NCI-H345 treated with DMSO at 0.1 percent for 48 hours (cell line): Measurements from ENCODE around the gene GIMD1.
"Not testable (repeated sequence)": the region's sequence is repeated elsewhere in the genome, so short reads cannot be mapped to it uniquely, and the experiment has no call there.

Experiments used
- DNase-seq: peaks from one replicate; lab custom pipeline; 2025; ENCODE audit not compliant: unreplicated experiment; lab: John Stamatoyannopoulos, UW

The GIMD1 gene

GRCh38 chr4:106368678-106369077 lies at the start of gene GIMD1:
Gene GIMD1, minus strand, starts transcription at chr4:106368778. Its CDS starts 1,343 bp downstream, at chr4:106367435.
- DNase-seq = no peak

- DNase-seq = no peak
Observed at GRCh38 chr4:106414366-106414765, 45.8 kb upstream of the GIMD1 start.

- DNase-seq = no peak
Observed at GRCh38 chr4:106409901-106410889, 41.6 kb upstream of the GIMD1 start.

- DNase-seq = not testable (repeated sequence)
Observed at GRCh38 chr4:106408004-106408403, 39.4 kb upstream of the GIMD1 start.

GRCh38 chr4:106401157-106401556 lies 32.6 kb upstream of the GIMD1 start:
- DNase-seq = no peak

- not testable (repeated sequence) for DNase-seq
Observed at GRCh38 chr4:106398898-106399297, 30.3 kb upstream of the GIMD1 start.

- no peak for DNase-seq
Observed at GRCh38 chr4:106395582-106395981, 27.0 kb upstream of the GIMD1 start.

- no peak for DNase-seq
Observed at GRCh38 chr4:106385853-106386393, 17.3 kb upstream of the GIMD1 start.

- DNase-seq = no peak
Observed at GRCh38 chr4:106384878-106385277, 16.3 kb upstream of the GIMD1 start.

- DNase-seq = no peak
Observed at GRCh38 chr4:106380179-106380578, 11.6 kb upstream of the GIMD1 start.

GRCh38 chr4:106373026-106373425 lies 4.4 kb upstream of the GIMD1 start:
- DNase-seq = no peak

GRCh38 chr4:106371161-106371560 lies 2.6 kb upstream of the GIMD1 start:
- no peak for DNase-seq

GRCh38 chr4:106370214-106370613 lies 1.6 kb upstream of the GIMD1 start:
- no peak for DNase-seq

- no peak for DNase-seq
Observed at GRCh38 chr4:106369456-106370060, 980 bp upstream of the GIMD1 start.

- DNase-seq = no peak
Observed at GRCh38 chr4:106367072-106367471, 1.5 kb downstream of the GIMD1 start.

- DNase-seq = no peak
Observed at GRCh38 chr4:106366026-106366425, 2.6 kb downstream of the GIMD1 start.

- no peak for DNase-seq
Observed at GRCh38 chr4:106365613-106366012, 3.0 kb downstream of the GIMD1 start.

GRCh38 chr4:106364282-106364681 lies 4.3 kb downstream of the GIMD1 start:
- no peak for DNase-seq

GRCh38 chr4:106362086-106362825 lies 6.3 kb downstream of the GIMD1 start:
- no peak for DNase-seq

- DNase-seq = no peak
Observed at GRCh38 chr4:106358899-106359298, 9.7 kb downstream of the GIMD1 start.

- no peak for DNase-seq
Observed at GRCh38 chr4:106355193-106355592, 13.4 kb downstream of the GIMD1 start.
